Measurements from ENCODE around the gene CTNNA1.

The CTNNA1 gene

DNA sequence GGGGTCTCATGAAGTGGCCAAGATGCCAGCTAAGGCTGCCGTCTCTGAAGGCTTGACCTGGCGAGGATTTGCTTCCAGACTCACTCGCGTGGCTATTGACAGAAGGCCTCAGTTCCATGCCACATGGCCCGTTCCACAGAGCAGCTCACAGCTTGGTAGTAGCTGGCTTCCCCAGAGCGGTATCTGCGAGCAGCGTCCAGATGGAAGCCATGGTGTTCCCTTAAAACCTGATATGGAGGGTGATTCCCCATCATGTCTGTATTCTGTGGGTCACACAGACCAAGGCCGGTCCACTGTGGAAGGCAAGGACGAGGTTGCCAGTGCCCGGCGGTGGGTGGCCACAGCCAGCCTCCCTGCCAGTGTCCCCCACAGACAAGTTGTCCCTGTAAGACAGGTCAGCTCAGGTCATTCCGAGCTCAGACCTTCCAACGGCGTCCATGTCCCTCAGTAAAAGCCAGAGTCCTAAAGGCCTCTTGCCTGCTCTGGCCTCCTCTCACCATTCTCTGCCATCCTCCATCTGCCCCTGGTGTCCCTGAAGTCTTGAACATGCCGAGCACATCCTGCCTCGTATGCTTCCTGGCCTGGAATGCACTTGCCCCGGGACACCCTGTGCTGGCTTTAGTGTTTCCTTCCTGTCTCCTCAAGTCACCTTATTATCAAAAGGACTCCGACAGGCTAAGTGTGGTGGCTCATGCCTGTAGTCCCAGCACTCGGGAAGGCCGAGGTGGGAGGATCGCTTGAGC lies 183.2 kb downstream of the CTNNA1 start:
- no peak for TF ChIP-seq CTCF (conservative IDR thresholded peaks at IDR 0.05; ENCODE audit: control insufficient read depth, insufficient read depth, low read depth, low read length)
- no peak overlapping the region for H3K4me3 ChIP-seq (ENCODE audit: control insufficient read depth, low read depth, low read length)
- no peak for DNase-seq (ENCODE audit: low read depth)

GRCh38 chr5:138936968-138937345 lies 183.7 kb downstream of the CTNNA1 start:
- no peak overlapping the region for H3K4me3 ChIP-seq (ENCODE audit: control insufficient read depth, low read depth, low read length)
- no peak for DNase-seq (ENCODE audit: low read depth)
- no peak for TF ChIP-seq CTCF (conservative IDR thresholded peaks at IDR 0.05; ENCODE audit: control insufficient read depth, insufficient read depth, low read depth, low read length)

- H3K4me3 ChIP-seq (ENCODE audit: control insufficient read depth, low read depth, low read length): no peak overlapping the region
- no peak for TF ChIP-seq CTCF (conservative IDR thresholded peaks at IDR 0.05; ENCODE audit: control insufficient read depth, insufficient read depth, low read depth, low read length)
- no peak for DNase-seq (ENCODE audit: low read depth)
Measured at GRCh38 chr5:138937392-138938387, 184.5 kb downstream of the CTNNA1 start.

- TF ChIP-seq CTCF (conservative IDR thresholded peaks at IDR 0.05; ENCODE audit: control insufficient read depth, insufficient read depth, low read depth, low read length): no peak
- no peak overlapping the region for H3K4me3 ChIP-seq (ENCODE audit: control insufficient read depth, low read depth, low read length)
- DNase-seq (ENCODE audit: low read depth): no peak
Measured at GRCh38 chr5:138938526-138938925, 185.3 kb downstream of the CTNNA1 start.

DNA sequence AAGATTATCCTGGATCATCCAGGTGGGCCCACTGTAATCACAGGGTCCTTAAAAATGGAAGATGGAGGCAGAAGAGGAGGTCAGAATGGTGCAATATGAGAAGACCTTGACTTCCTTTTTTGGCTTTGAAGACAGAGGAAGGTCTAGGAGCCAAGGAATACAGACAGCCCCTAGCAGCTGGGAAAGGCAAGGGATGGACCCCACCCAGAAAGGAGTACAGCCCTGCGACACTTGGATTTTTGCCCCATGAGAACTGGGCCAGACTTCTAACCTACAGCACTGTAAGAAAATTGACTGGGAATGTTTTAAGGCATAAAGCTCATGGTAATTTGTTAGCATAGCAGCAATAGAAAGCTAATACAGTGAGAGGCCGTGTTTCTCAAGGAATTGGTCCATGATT lies 188.8 kb downstream of the CTNNA1 start:
- DNase-seq (ENCODE audit: low read depth): no peak
- no peak overlapping the region for H3K4me3 ChIP-seq (ENCODE audit: control insufficient read depth, low read depth, low read length)
- no peak for TF ChIP-seq CTCF (conservative IDR thresholded peaks at IDR 0.05; ENCODE audit: control insufficient read depth, insufficient read depth, low read depth, low read length)

DNA sequence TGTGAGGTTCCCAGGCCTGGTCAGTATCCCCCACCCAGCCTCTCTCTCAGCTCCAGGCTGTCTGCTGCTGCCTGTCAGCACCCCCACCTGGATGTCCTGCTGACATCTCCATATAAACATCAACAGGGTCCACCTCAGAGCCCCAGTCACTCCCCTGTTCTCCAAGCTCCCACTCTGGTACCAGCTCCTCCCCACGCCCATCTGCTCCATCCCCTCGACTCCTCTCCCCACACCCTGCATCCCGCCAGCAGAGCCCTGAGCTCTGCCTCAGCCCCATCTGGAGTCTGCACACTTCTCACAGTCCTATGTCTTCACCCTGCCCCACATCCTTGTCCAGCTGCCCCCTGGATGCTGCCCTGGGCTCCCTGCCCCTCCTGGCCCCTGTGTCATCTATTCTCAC lies 189.6 kb downstream of the CTNNA1 start:
- DNase-seq (ENCODE audit: low read depth): no peak
- no peak overlapping the region for H3K4me3 ChIP-seq (ENCODE audit: control insufficient read depth, low read depth, low read length)
- no peak for TF ChIP-seq CTCF (conservative IDR thresholded peaks at IDR 0.05; ENCODE audit: control insufficient read depth, insufficient read depth, low read depth, low read length)

All from fibroblast of mammary gland (primary cell).